GM18861 (cell line): Measurements from ENCODE around the gene HSF4.

ENCODE experiments used
- ATAC-seq: cut with Tn5 transposase; IDR thresholded peaks from one replicate; pipeline ENCODE4 v1.9.1; 2021; ENCODE audit not compliant: unreplicated experiment

Gene HSF4

DNA sequence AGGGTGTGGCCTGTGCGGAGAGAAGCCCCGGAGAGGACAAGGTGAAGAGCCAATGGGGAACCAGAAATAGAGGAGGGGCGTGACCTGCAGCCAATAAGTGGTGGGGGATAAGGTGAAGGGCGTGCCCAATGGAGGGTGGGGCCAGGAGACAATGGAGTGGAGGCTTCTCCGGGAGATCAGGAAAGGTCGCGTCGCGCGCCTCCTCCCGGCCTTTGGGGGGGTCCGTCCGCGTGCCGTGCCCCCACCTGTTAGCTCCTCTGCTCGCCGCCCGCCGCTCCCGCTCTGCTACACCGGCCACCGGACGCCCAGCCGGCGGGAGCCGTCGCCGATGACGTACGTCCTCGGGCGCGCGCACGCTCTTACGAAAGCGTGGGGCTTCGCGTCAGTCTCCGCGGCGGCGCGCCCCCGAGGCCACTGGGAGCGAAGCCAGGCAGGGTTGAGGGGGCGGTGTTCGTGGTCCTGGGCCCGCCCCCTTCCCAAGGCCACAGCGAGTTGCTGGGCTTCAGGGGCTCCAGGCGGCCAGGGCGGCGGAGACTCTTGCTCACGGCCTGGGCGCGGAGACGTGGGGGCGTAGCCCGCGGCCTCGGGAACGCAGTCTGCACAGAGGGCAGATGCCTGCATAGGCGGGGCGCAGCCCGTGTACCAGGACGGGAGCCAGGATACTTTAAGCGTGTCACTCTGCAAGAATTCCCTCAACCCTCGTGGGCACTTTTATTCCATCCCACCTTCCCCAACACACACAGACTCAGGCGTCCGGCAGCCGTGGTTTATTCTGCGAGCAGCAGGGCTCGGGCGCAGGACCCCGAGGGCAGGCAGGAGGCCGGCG is 19.3 kb downstream of the HSF4 start, which contains the start of gene MATCAP1:
TSS of gene MATCAP1 (minus strand) at position 337 of the 826 bp plus-strand sequence. CDS start 3,353 bp downstream, outside the sequence.
- ATAC-seq, result peak; percentile 71

DNA sequence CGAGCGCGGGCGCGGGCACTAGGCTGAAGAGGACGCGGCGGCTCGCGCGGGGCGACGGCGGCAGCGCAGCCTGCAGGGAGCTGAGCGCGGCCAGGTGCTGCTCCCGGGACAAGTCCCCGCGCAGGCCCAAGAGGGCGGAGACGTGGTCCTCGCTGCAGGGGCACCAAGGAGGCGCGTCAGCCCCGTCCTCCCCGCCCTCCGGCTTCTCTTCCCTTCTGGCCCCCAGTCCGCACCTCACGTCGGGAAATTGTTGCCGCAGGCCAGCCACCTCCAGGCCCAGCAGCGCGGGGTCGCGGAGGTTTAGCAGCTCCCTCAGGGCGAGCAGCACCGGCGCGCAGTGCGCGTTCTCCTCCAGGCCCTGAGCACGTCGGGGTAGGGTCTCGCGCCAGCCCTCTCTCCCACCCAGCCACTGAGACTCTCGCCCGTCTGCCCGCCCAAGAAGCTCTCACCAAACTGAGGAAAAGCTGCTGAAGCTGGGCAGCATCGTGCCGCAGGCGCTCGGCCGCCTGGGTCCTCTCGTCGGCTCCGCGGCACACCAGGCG is 20.0 kb downstream of the HSF4 start:
- no peak for ATAC-seq

- peak; percentile 27 for ATAC-seq
Measured at GRCh38 chr16:67184995-67185650, 20.6 kb downstream of the HSF4 start.

DNA sequence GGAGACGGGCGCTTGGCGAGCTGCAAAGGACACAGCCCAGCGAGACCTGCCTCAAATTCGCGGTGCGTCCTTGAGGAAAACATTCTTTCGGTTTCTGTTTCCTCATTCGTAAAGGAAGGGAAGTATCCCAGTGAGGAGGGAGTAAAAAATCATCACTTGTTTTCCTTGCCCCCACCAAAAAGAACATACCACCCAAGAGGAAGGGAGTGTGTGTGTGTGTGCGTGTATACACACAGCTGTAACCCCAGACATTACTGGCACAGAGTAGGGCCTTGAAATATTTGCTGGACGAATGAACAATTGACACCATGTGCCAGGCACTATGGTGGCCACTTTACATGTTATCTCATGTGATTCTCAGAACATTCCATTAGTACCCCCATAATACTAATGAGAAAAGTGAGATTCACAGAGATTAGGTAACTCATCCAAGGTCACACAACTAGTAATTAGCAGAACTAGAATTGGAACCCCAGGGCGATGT is 21.1 kb downstream of the HSF4 start:
- no peak for ATAC-seq

DNA sequence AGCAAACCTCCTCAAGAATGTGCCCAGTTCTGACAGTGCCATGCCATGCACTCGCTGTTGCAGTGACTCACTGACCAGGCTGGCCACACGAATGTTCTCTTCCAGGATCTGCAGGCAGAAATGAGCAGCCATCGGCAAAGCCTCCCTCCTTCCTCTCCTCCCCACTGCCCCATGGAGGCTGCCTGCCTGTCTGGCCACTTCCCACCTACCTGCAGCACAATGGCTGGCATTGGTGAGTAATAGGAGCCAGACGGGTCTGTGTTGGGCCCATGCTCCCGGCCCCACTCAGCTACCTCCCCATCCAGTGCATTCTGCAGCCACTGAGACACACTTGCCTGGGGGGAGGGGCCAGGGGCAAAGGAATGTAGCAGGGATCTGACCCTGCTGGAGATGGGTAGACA is 22.0 kb downstream of the HSF4 start:
- ATAC-seq, result no peak

DNA sequence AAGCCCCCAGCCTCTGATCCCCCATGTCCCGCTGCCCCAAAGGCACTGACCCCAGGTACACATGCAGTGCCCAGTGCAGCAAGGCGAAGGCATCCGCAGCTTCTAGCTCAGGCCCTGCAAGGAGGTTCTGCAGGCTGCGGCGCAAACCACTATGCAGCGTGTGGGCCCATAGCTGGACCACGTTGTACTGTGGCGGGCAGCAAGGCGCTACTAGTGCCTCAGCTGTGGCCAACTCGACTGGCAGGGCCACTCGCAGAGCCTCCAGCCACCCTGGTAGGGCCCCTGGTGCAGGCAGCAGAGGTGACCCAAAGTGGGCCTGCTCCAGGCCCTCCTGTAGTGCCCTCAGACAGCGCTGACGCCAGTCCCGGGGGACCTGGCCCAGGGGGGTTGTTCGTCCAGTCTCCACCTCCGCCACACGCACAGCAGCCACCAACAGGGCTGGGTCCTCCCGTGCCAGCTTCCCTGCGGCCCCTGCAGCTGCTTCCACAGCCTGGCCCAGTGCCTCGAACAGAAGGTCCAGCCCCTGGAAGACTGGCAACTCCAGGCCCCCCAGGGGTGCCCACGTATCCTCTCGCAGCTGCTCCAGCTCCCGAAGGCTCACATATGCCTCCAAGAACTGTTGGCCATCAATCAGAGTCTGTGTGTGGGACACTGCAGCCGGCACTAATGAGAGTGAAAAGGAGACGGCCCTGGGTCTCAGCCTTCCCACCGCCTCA is 22.8 kb downstream of the HSF4 start:
- ATAC-seq, result no peak

- no peak for ATAC-seq
Measured at GRCh38 chr16:67188323-67188722, 23.8 kb downstream of the HSF4 start.

- ATAC-seq, result no peak
Measured at GRCh38 chr16:67188798-67189197, 24.3 kb downstream of the HSF4 start.

DNA sequence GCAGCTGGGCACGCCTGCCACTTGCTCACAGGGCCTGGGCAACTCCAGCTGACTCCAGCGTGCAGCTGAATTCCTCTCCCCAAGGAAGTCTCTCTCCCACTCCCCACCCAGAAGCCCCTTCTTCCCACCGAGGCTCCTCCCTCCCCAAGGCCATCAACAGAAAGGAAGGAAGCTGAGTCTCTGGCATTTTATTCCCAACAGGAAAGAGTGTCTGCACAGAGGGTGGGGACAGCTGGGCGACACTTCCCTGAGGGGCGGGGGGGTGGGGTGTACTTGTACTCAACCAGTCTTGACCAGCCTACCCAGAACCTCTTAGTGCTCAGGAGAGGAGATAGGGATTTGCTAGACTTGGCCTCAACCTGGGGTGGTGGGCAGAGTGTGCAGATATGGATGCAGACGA is 25.5 kb downstream of the HSF4 start, which contains the start of gene EXOC3L1:
TSS of gene EXOC3L1 (minus strand) at position 96 of the 400 bp plus-strand sequence. CDS start 460 bp downstream, outside the sequence.
- ATAC-seq, result no peak

DNA sequence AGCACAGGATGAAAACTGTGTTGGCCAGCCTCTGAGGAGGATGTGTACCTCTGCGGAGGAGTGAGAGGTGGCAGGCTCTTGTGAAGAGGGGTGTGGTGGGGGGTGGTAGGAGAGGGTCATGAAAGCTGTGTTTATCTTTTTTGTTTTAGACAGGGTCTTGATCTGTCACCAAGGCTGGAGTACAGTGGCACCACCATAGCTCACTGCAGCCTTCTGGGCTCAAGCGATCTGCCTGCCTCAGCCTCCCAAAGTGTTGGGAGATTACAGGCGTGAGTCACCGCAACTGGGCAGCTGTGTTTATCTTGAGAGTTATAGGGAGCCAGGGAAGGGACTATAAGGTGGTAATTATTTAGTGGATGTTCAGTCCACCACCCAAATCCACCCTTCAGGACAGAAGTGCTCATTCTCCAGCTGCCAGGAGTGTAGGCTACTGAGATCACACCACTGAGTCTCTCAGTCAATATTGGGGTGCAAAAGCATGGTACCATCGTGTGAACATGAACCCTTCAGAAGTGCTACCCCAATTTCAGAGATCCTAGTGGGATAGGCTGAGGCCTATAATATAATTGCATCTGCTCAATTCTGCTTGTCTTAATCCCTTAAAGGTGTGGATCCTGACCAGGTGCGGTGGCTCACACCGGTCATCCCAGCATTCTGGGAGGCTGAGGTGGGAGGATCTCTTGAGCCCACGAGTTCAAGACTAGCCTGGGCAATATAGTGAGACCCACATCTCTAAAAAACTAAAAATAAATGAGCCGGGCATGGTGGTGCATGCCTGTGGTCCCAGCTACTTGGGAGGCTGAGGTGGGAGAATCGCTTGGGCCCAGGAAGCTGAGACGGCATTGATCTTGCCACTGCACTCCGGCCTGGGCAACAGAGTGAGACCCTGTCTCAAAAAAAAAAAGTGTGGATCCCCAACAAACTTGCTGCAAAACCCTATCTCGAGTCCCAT is 26.2 kb downstream of the HSF4 start:
- no peak for ATAC-seq

GRCh38 chr16:67191411-67191994 is 27.0 kb downstream of the HSF4 start:
- ATAC-seq, result peak; percentile 10

DNA sequence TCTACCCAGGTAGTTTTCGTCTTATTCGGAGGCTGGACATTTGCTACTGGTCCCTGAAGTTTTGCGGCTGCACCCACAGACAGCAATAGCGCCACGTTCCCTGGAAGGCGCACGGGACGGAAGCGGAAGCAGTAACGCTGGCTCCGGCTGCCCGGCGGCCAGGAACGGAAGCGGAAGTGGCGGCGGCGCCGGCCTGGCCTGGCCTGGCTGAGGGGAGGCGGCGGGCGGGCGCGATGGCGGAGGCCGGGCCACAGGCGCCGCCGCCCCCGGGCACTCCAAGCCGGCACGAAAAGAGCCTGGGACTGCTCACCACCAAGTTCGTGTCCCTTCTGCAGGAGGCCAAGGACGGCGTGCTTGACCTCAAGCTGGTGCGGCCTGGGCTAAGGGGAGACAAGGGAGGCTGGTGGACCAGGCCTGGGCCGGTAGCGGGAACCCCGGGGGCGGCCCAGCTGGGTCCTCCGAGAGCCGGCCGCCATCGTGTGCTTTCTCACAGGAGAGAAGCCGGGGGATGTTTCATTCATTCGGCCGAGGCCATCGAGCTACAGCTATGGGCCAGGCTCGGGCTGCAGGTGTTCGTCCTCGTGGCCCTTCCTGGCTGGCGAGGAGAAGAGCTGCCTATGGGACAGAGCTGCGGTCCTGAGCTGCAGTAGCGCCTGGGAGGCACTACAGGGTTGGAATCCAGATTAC is 27.6 kb downstream of the HSF4 start, which contains the start of gene E2F4:
TSS of gene E2F4 (plus strand) at position 161 of the 687 bp plus-strand sequence. CDS start at position 234, 73 bp downstream.
- peak; percentile 77 for ATAC-seq

- no peak for ATAC-seq
Measured at GRCh38 chr16:67192781-67193361, 28.3 kb downstream of the HSF4 start.

GRCh38 chr16:67193536-67193935 is 29.0 kb downstream of the HSF4 start:
- no peak for ATAC-seq

GRCh38 chr16:67194260-67194659 is 29.7 kb downstream of the HSF4 start:
- ATAC-seq, result no peak

GRCh38 chr16:67195676-67196075 is 31.1 kb downstream of the HSF4 start:
- ATAC-seq, result no peak

DNA sequence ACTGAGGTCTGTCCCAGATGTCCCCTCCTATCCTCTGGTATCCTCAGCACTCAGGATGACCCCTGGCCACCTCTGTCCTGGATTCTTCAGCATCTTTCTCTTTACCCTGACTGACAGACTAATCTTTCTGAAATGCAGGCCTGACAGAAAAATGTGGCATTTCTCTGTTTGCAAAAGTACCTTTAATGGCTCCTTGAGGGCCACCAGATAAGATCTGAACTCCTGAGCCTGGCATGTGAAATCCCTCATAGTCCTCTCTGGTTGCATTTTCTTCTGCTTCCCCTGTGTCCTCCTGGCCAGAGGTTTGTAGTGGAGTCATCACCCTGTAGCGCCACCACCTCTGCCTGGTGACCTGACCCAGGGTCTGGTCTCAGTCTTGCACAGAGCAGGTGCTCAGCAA is 32.3 kb downstream of the HSF4 start:
- ATAC-seq, result no peak

DNA sequence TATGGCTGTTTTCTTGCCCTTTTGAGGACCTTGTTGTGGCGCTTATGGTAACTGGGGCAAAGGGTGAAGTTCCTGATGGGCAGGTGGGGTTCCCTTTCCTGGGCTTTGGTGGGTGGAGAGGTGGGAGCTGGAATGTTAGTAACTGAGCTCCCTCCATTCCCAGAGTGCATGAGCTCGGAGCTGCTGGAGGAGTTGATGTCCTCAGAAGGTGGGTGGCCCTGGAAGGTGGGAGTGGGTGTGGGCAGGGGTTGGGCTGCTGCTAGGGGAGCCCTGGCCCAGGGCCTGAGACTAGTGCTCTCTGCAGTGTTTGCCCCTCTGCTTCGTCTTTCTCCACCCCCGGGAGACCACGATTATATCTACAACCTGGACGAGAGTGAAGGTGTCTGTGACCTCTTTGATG is 33.2 kb downstream of the HSF4 start:
- no peak for ATAC-seq
